Uterus (tissue), 4 donors: ENCODE measurements around the gene ARGLU1. TPM values are rescaled to one million over a fixed set of nuclear protein-coding genes. Genes with fewer than 3 reads are reported as not detected.

Experiments used
- DNase-seq, 2 donors: peaks; one replicate each; pipeline ENCODE4 v3.0.0-alpha.2; 2019 to 2020
- H3K27ac ChIP-seq, 2 donors: fragments of 200-600 bp; sonication (generic); 1 replicate in 1 of 2; 2 replicates in 1 of 2; pipeline ENCODE4 v1.5.1; 2016 to 2018
- H3K27me3 ChIP-seq, 2 donors: fragments of 200-600 bp; sonication (generic); one replicate each; pipeline ENCODE4 v1.5.1; 2018 to 2019; ENCODE audit warnings: control low read depth in 1 of 2
- H3K36me3 ChIP-seq, 2 donors: fragments of 200-600 bp; sonication (generic); one replicate each; pipeline ENCODE4 v1.5.1; 2019; ENCODE audit warnings: control low read depth in 1 of 2
- H3K4me1 ChIP-seq, 2 donors: fragments of 200-600 bp; sonication (generic); one replicate each; pipeline ENCODE4 v1.5.1; 2018 to 2019; ENCODE audit warnings: control low read depth in 1 of 2
- H3K4me3 ChIP-seq, 2 donors: fragments of 200-600 bp; sonication (generic); 1 replicate in 1 of 2; 2 replicates in 1 of 2; pipeline ENCODE4 v1.5.1; 2018 to 2019; ENCODE audit warnings: mild to moderate bottlenecking in 1 of 2
- H3K9me3 ChIP-seq, 2 donors: fragments of 200-600 bp; sonication (generic); one replicate each; pipeline ENCODE4 v1.5.1; 2019; ENCODE audit warnings: control low read depth in 1 of 2
- CTCF ChIP-seq, 4 experiments: fragments of 200-600 bp in 2 of 4; fragments of 450-650 bp in 2 of 4; sonication (generic) in 2 of 4; IDR thresholded peaks; one replicate each; pipeline ENCODE4 v1.5.1; 2016 to 2019; ENCODE audit warnings: antibody characterized with exemption in 4 of 4, mild to moderate bottlenecking in 2 of 4, moderate library complexity in 1 of 4
- POLR2A ChIP-seq, 2 donors: fragments of 450-650 bp; IDR thresholded peaks; one replicate each; pipeline ENCODE4 v1.6.1; 2016; ENCODE audit warnings: antibody characterized with exemption in 2 of 2, mild to moderate bottlenecking in 1 of 2, moderate library complexity in 1 of 2
- intact Hi-C: fragments of 100-400 bp; cut with DNase I; formaldehyde crosslinking; loops from one replicate; pipeline ENCODE4 v1.15.1; 2023; ENCODE audit warnings: low total_unique reads
- total RNA-seq, 4 donors: library from RNA; depleted of rRNA in 3 of 4; stranded (reverse); fragments of >200 nt in 3 of 4; gene quantifications; one replicate each; pipeline versions ENCODE4 v1.1.0 to v1.2.4, GENCODE V29; 2014 to 2023
- donor health status: DM: yes; HTN: yes; CAD: no.

ARGLU1 gene
- total RNA-seq, 4 donors from 2014 or later: 91.5 to 162 (median 135) TPM

GRCh38 chr13:106595625-106596024 is 27.7 kb upstream of the ARGLU1 start:
- no peak overlapping the region for H3K4me3 ChIP-seq
- H3K36me3 ChIP-seq: no peaks in the 10 kb centered on the region
- H3K9me3 ChIP-seq: no peaks in the 10 kb centered on the region
- H3K4me1 ChIP-seq: no peaks in the 10 kb centered on the region
- no peak overlapping the region for H3K27ac ChIP-seq
- intact Hi-C loops: no loop called here
- H3K27me3 ChIP-seq: no peaks in the 10 kb centered on the region
- peak in 1 of 2 donors; percentile 49 for DNase-seq
- TF ChIP-seq POLR2A (IDR thresholded peaks at IDR 0.05) (no peak), CTCF (IDR thresholded peaks at IDR 0.05) (no peak)

GRCh38 chr13:106594980-106595379 is 27.0 kb upstream of the ARGLU1 start:
- Histone ChIP-seq H3K4me3 (no peak overlapping the region), H3K27me3 (no peaks in the 10 kb centered on the region), H3K9me3 (no peaks in the 10 kb centered on the region), H3K27ac (no peak overlapping the region), H3K4me1 (no peaks in the 10 kb centered on the region), H3K36me3 (no peaks in the 10 kb centered on the region)
- intact Hi-C loops: no loop called here
- no peak for DNase-seq
- no peak for TF ChIP-seq CTCF (IDR thresholded peaks at IDR 0.05)
- no peak for TF ChIP-seq POLR2A (IDR thresholded peaks at IDR 0.05)

GRCh38 chr13:106593132-106593531 is 25.2 kb upstream of the ARGLU1 start:
- no peak for TF ChIP-seq CTCF (IDR thresholded peaks at IDR 0.05)
- no peak for TF ChIP-seq POLR2A (IDR thresholded peaks at IDR 0.05)
- Histone ChIP-seq H3K36me3 (no peaks in the 10 kb centered on the region), H3K9me3 (no peaks in the 10 kb centered on the region), H3K27ac (no peak overlapping the region), H3K4me3 (no peak overlapping the region), H3K27me3 (no peaks in the 10 kb centered on the region), H3K4me1 (no peaks in the 10 kb centered on the region)
- intact Hi-C loops: no loop called here
- DNase-seq: no peak

GRCh38 chr13:106591299-106591698 is 23.4 kb upstream of the ARGLU1 start:
- no peak overlapping the region for H3K4me3 ChIP-seq
- intact Hi-C loops: no loop called here
- no peaks in the 10 kb centered on the region for H3K9me3 ChIP-seq
- no peaks in the 10 kb centered on the region for H3K4me1 ChIP-seq
- no peaks in the 10 kb centered on the region for H3K27me3 ChIP-seq
- no peak for DNase-seq
- no peak overlapping the region for H3K27ac ChIP-seq
- TF ChIP-seq CTCF (IDR thresholded peaks at IDR 0.05) (no peak), POLR2A (IDR thresholded peaks at IDR 0.05) (no peak)
- H3K36me3 ChIP-seq: no peaks in the 10 kb centered on the region

- TF ChIP-seq POLR2A (IDR thresholded peaks at IDR 0.05): no peak
- no peak for TF ChIP-seq CTCF (IDR thresholded peaks at IDR 0.05)
- H3K27me3 ChIP-seq: no peaks in the 10 kb centered on the region
- H3K9me3 ChIP-seq: no peaks in the 10 kb centered on the region
- no peak overlapping the region for H3K27ac ChIP-seq
- no peak overlapping the region for H3K4me3 ChIP-seq
- H3K4me1 ChIP-seq: no peaks in the 10 kb centered on the region
- intact Hi-C loops: no loop called here
- H3K36me3 ChIP-seq: no peaks in the 10 kb centered on the region
- no peak for DNase-seq
Observed at GRCh38 chr13:106589716-106590115, 21.8 kb upstream of the ARGLU1 start.
